ENCODE data around the gene SNU13.
"Not testable (repeated sequence)": the region's sequence is repeated elsewhere in the genome, so short reads cannot be mapped to it uniquely, and the experiment has no call there.

Gene SNU13

DNA sequence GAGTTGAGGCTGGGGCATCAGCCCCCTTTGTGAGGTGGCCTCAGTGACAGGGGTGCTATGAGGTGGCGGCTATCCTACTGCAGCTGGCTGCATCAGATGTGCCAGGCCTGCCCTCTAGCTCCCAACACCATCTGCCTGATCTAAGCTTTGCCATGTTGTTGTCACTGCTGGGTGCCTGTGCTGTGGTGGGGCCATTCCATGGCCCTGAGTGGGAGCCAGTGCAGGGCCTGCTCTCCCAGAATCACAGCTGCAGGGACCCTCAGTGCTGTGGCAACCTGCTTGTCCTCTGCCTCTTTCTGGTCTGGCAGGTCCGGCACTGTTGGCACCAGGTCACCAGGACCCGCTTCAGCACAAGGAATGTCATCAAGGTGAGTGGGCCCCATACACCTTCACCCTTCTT, 1.8 kb upstream of the SNU13 start:
- H3K9ac ChIP-seq, result no peak overlapping the region
- H3K27me3 ChIP-seq (ENCODE audit: control insufficient read depth, insufficient read depth, low read length), result no peaks in the 10 kb centered on the region
- no peaks in the 10 kb centered on the region for H3K36me3 ChIP-seq (ENCODE audit: control insufficient read depth, insufficient read depth, low read length)
- H3K79me2 ChIP-seq, result peaks cover 5% of the 10 kb centered on the region
- H3K4me3 ChIP-seq (ENCODE audit: low read depth, low read length), result no peak overlapping the region
- no peak overlapping the region for H3K4me2 ChIP-seq (ENCODE audit: low read length)
- H3K4me1 ChIP-seq, result no peaks in the 10 kb centered on the region
- no peak overlapping the region for H3K27ac ChIP-seq
- no peaks in the 10 kb centered on the region for H3K9me3 ChIP-seq (ENCODE audit: control insufficient read depth, low read length)
- no peak overlapping the region for H2AFZ ChIP-seq
- no peak for TF ChIP-seq CTCF (IDR thresholded peaks at IDR 0.05)

GRCh38 chr22:41687901-41688364, 734 bp downstream of the SNU13 start:
- Histone ChIP-seq H3K79me2 (peaks cover 5% of the 10 kb centered on the region), H3K9ac (no peak overlapping the region), H2AFZ (peak overlapping the region; percentile 95), H3K27ac (peak overlapping the region; percentile 97), H3K36me3 (ENCODE audit: control insufficient read depth, insufficient read depth, low read length) (no peaks in the 10 kb centered on the region), H3K4me1 (no peaks in the 10 kb centered on the region), H3K9me3 (ENCODE audit: control insufficient read depth, low read length) (no peaks in the 10 kb centered on the region), H3K27me3 (ENCODE audit: control insufficient read depth, insufficient read depth, low read length) (no peaks in the 10 kb centered on the region), H3K4me3 (ENCODE audit: low read depth, low read length) (peak overlapping the region; percentile 91), H3K4me2 (ENCODE audit: low read length) (peak overlapping the region; percentile 98)
- TF ChIP-seq CTCF (IDR thresholded peaks at IDR 0.05), result no peak

DNA sequence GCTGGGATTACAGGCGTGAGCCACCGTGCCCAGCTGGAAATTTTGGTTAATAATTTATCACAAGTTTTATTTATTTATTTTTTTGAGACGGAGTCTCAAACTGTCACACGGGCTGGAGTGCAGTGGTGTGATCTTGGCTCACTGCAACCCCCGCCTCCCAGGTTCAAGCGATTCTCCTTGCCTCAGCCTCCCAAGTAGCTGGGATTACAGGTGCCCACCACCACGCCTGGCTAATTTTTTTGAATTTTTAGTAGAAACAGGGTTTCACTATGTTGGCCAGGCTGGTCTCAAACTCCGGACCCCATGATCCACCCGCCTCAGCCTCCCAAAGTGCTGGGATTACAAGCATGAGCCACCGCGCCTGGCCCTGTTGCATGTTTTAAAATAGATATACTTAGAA, 1.8 kb downstream of the SNU13 start:
- H3K79me2 ChIP-seq; H3K27me3 ChIP-seq (ENCODE audit: control insufficient read depth, insufficient read depth, low read length); H3K36me3 ChIP-seq (ENCODE audit: control insufficient read depth, insufficient read depth, low read length); H3K4me1 ChIP-seq; H3K4me2 ChIP-seq (ENCODE audit: low read length); H3K27ac ChIP-seq; H3K9me3 ChIP-seq (ENCODE audit: control insufficient read depth, low read length); H2AFZ ChIP-seq; H3K4me3 ChIP-seq (ENCODE audit: low read depth, low read length); H3K9ac ChIP-seq: not testable (repeated sequence)

DNA sequence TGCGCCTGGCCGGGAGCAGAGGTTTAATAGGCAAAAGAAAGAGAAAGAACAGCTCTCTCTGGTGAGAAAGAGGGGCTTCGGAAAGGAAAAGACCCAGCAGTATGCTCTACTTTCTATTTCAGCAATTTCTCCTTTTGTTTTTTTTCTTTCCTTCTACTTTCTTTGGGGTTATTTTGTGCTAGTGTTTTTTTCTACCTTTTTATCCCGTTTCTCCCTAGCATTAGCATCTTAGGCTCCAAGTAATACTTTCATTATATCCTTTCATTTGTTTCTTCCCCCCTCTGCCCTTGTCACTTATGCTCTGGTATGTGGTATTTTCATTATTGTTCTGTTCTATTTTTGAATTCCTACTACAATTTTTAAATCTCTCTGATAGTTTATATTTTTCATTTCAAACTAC, 4.5 kb downstream of the SNU13 start:
- Histone ChIP-seq H3K4me1 (no peaks in the 10 kb centered on the region), H3K4me3 (ENCODE audit: low read depth, low read length) (no peak overlapping the region), H3K9ac (no peak overlapping the region), H2AFZ (no peak overlapping the region), H3K79me2 (peaks cover 7% of the 10 kb centered on the region), H3K4me2 (ENCODE audit: low read length) (no peak overlapping the region), H3K27ac (no peak overlapping the region), H3K9me3 (ENCODE audit: control insufficient read depth, low read length) (no peaks in the 10 kb centered on the region), H3K36me3 (ENCODE audit: control insufficient read depth, insufficient read depth, low read length) (no peaks in the 10 kb centered on the region), H3K27me3 (ENCODE audit: control insufficient read depth, insufficient read depth, low read length) (no peaks in the 10 kb centered on the region)
- no peak for TF ChIP-seq CTCF (IDR thresholded peaks at IDR 0.05)

DNA sequence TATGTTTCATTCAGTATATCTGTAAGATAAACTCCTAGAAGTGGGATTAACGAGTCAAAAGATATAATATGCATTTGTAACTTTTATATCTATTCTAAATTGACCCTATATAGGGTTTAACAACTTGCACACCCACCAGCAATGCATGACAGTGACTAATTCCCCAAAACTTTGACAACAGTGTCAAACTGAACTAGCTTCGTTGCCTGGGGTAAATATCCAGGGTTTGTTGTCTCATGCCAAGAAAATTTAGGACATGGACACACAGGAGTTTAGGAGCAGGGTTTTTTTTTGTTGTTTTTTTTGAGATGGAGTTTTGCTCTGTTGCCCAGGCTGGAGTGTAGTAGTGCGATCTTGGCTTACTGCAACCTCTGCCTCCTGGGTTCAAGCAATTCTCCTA, 5.1 kb downstream of the SNU13 start:
- Histone ChIP-seq H3K4me3 (ENCODE audit: low read depth, low read length) (no peak overlapping the region), H3K79me2 (peaks cover 7% of the 10 kb centered on the region), H3K4me1 (no peaks in the 10 kb centered on the region), H3K36me3 (ENCODE audit: control insufficient read depth, insufficient read depth, low read length) (no peaks in the 10 kb centered on the region), H3K9me3 (ENCODE audit: control insufficient read depth, low read length) (no peaks in the 10 kb centered on the region), H3K27me3 (ENCODE audit: control insufficient read depth, insufficient read depth, low read length) (no peaks in the 10 kb centered on the region), H3K9ac (no peak overlapping the region), H3K27ac (no peak overlapping the region), H2AFZ (no peak overlapping the region), H3K4me2 (ENCODE audit: low read length) (no peak overlapping the region)
- TF ChIP-seq CTCF (IDR thresholded peaks at IDR 0.05), result no peak
